HepG2 (cell line): ENCODE results near the gene ZBTB48.

ENCODE experiments used
- FOXA1 ChIP-seq, 2 experiments: fragments of 450-650 bp in 1 of 2; sonication (generic) in 1 of 2; formaldehyde crosslinking in 1 of 2; IDR thresholded peaks; 2 replicates each; pipeline versions ENCODE4 v1.4.0 to v1.6.1; 2016 to 2020; ENCODE audit warnings: missing genetic modification reagents in 1 of 2
- ZBTB21 ChIP-seq: sonication (generic); formaldehyde crosslinking; IDR thresholded peaks from 2 replicates; pipeline ENCODE4 v1.4.0; 2020; ENCODE audit warnings: missing genetic modification reagents
- ZBTB40 ChIP-seq, 2 experiments: fragments of 450-650 bp in 1 of 2; sonication (generic) in 1 of 2; formaldehyde crosslinking in 1 of 2; IDR thresholded peaks; 2 replicates each; pipeline versions ENCODE4 v1.6.1 to v1.8.0; 2016 to 2022; ENCODE audit warnings: antibody characterized with exemption in 1 of 2, mild to moderate bottlenecking in 1 of 2, missing genetic modification reagents in 1 of 2
- ZNF24 ChIP-seq: fragments of 450-650 bp; IDR thresholded peaks from 2 replicates; pipeline ENCODE4 v1.6.1; 2017; ENCODE audit warnings: antibody characterized with exemption, mild to moderate bottlenecking

GRCh38 chr1:6530504-6531160, 49.2 kb upstream of the ZBTB48 start:
- TF ChIP-seq FOXA1 (IDR thresholded peaks at IDR 0.05) = no peak
- no peak for TF ChIP-seq FOXA1 (CRISPR knock-in tag; IDR thresholded peaks at IDR 0.05)
- no peak for TF ChIP-seq ZBTB21
- TF ChIP-seq ZBTB40 (IDR thresholded peaks at IDR 0.05) = no peak
- no peak for TF ChIP-seq ZBTB40 (CRISPR knock-in tag; IDR thresholded peaks at IDR 0.05)
- no peak for TF ChIP-seq ZNF24
